Skeletal muscle cell (primary cell): ENCODE measurements around the gene TNNT3.
"Not testable (repeated sequence)": the region's sequence is repeated elsewhere in the genome, so short reads cannot be mapped to it uniquely, and the experiment has no call there.

ENCODE experiments used
- DNase-seq: peaks from one replicate; pipeline ENCODE4 v3.0.0-alpha.2; 2010; ENCODE audit warnings: low read depth
- H3K4me3 ChIP-seq: 2 replicates; pipeline ENCODE4 v1.5.1; 2011; ENCODE audit warnings: low read depth, mild to moderate bottlenecking, control low read depth, low read length, moderate library complexity

TNNT3 gene

GRCh38 chr11:1919391-1920127, at the start of gene TNNT3:
TSS of gene TNNT3 (plus strand) at chr11:1919703. CDS start at chr11:1922875, 3,172 bp downstream.
- DNase-seq, result no peak
- H3K4me3 ChIP-seq, result no peak within 1 kb of the TSS

DNA sequence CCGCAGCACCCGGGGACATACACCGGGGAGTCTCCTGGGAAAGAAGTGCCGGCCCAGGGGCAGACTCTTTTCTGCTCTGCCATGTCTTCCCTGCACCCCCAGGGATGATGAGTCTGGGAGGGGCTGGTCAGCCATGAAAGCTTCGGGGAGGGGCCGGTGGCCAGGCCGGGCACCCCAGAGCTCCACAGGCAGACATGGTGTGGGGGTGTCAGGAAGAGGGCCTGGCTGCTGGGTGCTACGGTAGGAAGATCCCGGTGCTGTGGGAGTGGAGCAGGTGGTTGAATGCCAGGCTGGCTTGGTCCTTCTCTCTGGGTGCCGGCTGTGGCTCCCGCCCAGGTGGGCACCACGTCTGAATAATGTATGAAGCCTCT, 49.2 kb upstream of the TNNT3 start:
- no peak overlapping the region for H3K4me3 ChIP-seq

DNA sequence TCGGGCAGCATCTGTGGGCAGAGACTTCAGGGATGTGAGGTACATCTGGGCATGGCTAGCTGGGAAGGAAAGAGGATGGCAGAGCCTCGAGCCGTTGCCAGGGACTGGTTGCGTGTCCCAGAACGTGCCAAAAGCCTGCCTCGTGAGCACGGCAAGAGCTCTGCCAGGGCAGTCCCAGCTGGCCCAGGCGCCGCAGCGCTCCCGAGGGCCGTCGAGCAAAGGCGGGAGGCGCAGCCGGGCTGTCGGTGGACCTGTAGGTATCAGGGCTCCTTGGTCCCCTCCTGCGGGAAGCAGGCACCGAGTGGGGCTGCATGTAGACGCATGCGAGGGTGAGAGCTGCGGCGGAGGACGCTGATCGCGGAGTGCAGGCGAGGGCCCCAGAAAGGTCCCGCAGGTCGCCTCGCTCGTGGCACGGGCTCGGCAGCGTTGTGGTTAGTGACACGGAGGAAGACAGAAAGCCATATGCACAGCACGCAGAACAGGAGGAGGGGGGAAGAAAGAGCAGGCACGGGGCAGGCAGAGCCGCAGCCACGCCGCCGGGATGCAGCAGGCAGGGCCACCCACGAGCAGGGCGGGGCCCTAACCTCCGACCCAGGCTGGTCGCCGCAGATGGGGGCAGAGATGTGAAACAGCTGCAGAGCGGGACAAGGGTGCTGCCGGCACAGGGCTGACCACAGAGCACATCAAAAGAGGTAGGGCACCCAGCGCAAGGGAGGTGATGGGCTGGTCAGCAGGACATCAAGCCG, 48.6 kb upstream of the TNNT3 start:
- no peak overlapping the region for H3K4me3 ChIP-seq
- DNase-seq, result no peak

More for the DNA sequence above, 49.2 kb upstream of the TNNT3 start:
- DNase-seq, result no peak

- no peak for DNase-seq
- H3K4me3 ChIP-seq, result peak overlapping the region; percentile 13
Measured at GRCh38 chr11:1871531-1871930, 48.0 kb upstream of the TNNT3 start.

DNA sequence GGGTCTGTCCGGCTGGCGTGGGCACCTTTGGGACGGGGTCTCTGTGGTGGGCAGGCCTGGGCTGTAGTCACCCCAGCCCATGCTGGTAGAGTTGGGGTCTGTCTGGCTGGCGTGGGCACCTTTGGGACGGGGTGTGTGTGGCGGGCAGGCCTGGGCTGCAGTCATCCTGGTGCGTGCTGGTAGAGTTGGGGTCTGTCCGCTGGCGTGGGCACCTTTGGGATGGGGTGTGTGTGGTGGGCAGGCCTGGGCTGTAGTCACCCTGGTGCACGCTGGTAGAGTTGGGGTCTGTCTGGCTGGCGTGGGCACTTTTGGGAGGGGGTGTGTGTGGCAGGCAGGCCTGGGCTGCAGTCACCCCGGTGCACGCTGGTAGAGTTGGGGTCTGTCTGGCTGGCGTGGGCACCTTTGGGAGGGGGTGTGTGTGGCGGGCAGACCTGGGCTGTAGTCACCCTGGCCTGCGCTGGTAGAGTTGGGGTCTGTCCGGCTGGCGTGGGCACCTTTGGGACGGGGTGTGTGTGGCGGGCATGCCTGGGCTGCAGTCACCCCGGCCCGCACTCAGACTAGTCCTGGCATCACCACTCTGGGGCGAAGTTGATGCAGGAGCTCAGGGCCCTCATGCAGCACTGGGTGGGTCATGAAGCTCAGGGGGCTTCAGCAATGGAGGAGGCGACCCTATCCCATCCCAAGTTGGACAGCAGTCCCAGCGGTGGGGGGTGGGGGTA, 47.1 kb upstream of the TNNT3 start:
- H3K4me3 ChIP-seq, result no peak overlapping the region
- no peak for DNase-seq

DNA sequence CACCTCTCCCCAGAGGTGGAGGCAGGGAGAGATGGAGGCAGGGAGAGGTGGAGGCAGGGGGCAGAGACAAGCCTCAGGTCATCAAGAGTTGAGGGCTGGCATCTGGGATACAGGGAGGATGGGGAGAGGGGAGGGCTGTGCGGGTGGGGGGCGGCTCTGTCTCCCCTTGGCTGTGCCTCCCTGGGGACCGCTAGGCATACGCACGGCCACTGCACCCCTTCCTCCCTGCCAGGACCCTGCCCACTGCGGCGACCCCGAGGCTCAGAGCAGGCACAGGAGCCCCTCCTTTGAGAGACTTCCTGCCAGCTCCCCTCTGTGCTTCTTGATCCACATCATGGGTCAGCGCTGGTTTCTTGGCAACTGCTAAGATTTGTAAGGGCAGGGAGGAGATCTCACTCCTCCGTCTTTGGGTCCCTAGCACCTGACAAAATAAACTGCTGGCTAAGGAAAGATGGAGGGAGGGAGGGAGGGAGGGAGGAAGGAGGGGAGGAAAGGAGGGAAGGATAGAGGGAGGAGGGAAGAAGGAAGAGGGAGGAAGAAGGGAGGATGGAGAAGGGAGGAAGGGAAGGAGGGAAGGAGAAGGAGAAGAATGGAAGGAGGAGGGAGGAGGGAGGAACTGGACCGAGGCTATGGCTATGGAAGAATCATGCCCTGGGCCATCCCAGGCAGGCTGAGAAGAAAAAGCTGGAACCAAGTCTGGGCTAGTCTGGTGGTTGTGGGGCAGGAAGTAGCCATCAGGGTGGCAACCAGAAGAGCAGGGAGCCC, 46.3 kb upstream of the TNNT3 start:
- H3K4me3 ChIP-seq, result no peak overlapping the region
- no peak for DNase-seq

DNA sequence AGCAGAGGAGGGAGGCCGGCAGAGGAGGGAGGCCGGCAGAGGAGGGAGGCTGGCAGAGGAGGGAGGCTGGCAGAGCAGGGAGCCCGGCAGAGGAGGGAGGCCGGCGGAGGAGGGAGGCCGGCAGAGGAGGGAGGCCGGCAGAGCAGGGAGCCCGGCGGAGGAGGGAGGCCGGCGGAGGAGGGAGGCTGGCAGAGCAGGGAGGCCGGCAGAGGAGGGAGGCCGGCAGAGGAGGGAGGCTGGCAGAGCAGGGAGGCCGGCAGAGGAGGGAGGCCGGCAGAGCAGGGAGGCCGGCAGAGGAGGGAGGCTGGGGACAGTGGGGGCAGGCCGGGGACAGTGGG, 45.7 kb upstream of the TNNT3 start:
- H3K4me3 ChIP-seq, DNase-seq: not testable (repeated sequence)

GRCh38 chr11:1874441-1875092, 44.9 kb upstream of the TNNT3 start:
- not testable (repeated sequence) for H3K4me3 ChIP-seq, DNase-seq

DNA sequence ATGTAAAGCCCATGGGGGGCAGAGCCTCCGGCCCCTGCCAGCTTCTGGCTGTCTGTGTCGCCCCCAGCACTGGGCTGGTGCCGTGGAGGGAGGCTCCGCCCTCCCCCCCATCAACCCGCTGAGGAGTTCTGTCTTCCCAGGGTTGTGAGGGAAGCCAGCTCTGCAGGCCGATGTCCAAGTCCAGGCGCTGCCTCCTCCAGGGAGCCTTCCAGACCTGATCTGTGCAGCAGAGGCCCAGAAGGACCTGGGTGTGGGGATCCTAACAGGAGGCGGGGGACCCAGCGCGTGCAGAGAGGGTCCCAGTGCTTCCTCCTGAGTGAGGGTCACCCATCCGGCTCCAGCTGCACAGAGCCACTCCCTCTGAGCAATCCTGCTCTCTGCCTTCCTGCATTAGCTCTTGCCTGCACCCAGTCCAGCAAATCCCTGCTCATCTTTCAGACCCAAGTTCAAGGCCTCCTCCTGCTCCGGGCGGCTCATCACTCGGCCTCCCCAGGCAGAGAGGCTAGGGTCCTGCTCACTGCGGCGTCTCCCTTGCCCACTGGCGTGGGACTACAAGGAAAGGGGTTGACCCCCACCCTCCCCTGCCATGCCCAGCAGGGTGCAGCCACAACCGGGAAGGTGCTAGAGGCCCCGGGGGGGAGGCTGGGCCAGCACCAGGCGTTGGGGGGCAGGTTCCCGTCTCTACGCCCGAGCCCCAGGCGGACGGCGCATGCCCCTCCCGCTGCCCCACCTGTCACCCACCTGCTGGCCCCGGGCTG, 44.2 kb upstream of the TNNT3 start:
- no peak overlapping the region for H3K4me3 ChIP-seq
- no peak for DNase-seq

DNA sequence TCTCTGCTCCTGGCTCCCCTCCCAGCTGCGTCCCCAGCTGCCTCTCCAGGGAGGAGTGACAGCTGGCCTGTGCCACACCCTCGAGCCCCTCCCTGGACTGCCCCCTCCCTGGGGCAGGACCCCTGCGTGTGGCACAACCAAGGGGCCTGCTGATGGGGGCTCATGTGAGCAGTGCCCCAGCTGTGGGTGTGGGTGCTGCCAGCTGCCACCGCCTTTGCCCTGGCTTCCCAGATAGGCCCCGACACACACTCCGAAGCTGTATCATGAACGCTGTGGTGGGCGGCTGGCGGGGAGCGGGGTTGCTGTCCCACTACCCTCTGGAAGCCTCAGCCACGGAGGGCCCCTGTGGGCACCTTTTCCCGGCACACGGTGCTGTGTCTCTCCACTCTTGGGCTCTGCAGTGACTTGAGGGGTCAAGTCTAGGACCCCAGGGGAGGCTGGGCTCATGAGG, 43.6 kb upstream of the TNNT3 start:
- peak overlapping the region; percentile 37 for H3K4me3 ChIP-seq
- not testable (repeated sequence) for DNase-seq

DNA sequence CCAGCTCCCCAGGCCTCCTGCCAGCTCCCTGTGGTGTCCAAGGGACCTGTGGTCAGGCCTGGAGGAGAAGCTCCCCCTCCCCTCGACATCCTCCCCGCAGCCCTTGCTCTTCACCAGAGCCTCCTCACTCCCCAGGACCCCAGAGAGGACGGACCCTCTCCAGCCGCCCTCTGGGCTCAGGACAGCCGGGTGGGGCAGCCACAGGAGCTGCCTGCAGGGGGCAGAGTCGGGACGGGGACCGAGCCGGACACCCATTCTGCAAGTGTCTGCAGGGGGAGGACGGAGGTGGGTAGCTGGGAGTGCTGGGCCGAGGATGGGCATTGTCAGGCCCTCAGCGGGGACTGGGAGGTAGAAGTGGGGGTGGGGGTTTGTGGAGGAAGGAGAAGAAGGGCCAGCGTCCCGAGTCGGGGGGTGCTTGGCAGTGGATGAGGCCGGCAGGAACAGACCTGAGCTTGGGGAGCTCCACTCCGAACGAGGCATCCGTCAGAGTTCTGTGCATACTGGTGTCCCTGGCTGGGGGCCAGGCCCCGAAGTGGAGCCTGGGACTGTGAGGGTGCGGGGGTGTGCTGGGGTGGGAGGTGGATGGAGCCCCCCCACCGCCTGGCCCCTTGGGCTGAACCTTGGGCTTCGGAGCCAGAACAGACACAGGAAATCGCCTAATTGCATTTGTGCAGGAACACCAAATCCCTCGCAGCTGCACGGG, 43.0 kb upstream of the TNNT3 start:
- DNase-seq, result peak; percentile 92
- H3K4me3 ChIP-seq, result peak overlapping the region; percentile 37

GRCh38 chr11:1877211-1878136, 42.0 kb upstream of the TNNT3 start:
- H3K4me3 ChIP-seq, result no peak overlapping the region
- no peak for DNase-seq

GRCh38 chr11:1878137-1879031, 41.1 kb upstream of the TNNT3 start:
- DNase-seq, result no peak

GRCh38 chr11:1879342-1879940, 40.1 kb upstream of the TNNT3 start:
- no peak for DNase-seq
- H3K4me3 ChIP-seq, result no peak overlapping the region

More at GRCh38 chr11:1878137-1879031, 41.1 kb upstream of the TNNT3 start:
- H3K4me3 ChIP-seq, result no peak overlapping the region

- H3K4me3 ChIP-seq, result no peak overlapping the region
- DNase-seq, result no peak
Measured at GRCh38 chr11:1879941-1880720, 39.4 kb upstream of the TNNT3 start.
